Renal cortex interstitium (tissue), 15 donors: ENCODE results near the gene DEFB126. TPM values are rescaled to one million over a fixed set of nuclear protein-coding genes. Genes with fewer than 3 reads are reported as not detected.
A peak's percentile ranks its signal among the peaks of the same experiment; 100 is the strongest.
"Not testable (repeated sequence)": the region's sequence is repeated elsewhere in the genome, so short reads cannot be mapped to it uniquely, and the experiment has no call there.

Source experiments
- DNase-seq, 11 donors: peaks; one replicate each; pipeline ENCODE4 v3.0.0-alpha.2; 2013; ENCODE audit warnings: low read depth in 9 of 11, low spot score in 4 of 11; ENCODE audit errors: extremely low read depth in 1 of 11
- long read RNA-seq, 16 experiments: transcript quantifications; one replicate each; lab custom pipeline, GENCODE V29; 2026
- polyA plus RNA-seq, 3 donors: library from polyadenylated mRNA; unstranded; fragments of 120-200 nt; gene quantifications; one replicate each; pipeline ENCODE4 v1.2.1, GENCODE V29; 2013; ENCODE audit not compliant: insufficient read length in 3 of 3

DEFB126 gene, protein sequence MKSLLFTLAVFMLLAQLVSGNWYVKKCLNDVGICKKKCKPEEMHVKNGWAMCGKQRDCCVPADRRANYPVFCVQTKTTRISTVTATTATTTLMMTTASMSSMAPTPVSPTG
- not detected for polyA plus RNA-seq
- long read RNA-seq, donor 1, result 0 reads
- long read RNA-seq, donor 2, result 0 reads
- long read RNA-seq, donor 3, result 0 reads
- long read RNA-seq, donor 4, result 0 reads
- long read RNA-seq, donor 5, result 0 reads
- long read RNA-seq, donor 6, result 0 reads
- long read RNA-seq, donor 7, result 0 reads
- long read RNA-seq, donor 8, result 0 reads
- long read RNA-seq, donor 9, result 0 reads
- long read RNA-seq, donor 10, result 0 reads
- long read RNA-seq, donor 11, result 0 reads
- long read RNA-seq, donor 12, result 0 reads
- long read RNA-seq, donor 13, result 0 reads
- long read RNA-seq, donor 14, result 0 reads
- long read RNA-seq, donor 15, result 0 reads
- long read RNA-seq, donor 16, result 0 reads

DNA sequence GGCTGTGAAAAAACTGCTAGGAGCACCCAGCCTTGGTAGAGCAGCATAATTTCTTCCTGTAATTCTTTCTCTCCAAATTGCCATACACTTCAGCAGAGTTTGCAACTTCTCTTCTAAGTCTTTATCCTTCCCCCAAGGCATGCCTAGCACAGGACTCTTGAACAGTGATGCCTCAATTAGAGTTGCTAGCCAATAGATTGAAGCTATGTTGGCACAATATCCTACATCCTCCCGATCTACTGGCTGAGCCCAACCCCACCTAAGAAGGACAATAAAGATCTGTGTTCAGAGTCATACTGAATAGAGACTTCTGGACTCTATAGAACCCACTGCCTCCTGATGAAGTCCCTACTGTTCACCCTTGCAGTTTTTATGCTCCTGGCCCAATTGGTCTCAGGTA lies at the start of gene DEFB126:
DEFB126 (plus strand) TSS at position 301 of the 400 bp plus-strand sequence; CDS start at position 340, 39 bp downstream.
- DNase-seq, result no peak

DNA sequence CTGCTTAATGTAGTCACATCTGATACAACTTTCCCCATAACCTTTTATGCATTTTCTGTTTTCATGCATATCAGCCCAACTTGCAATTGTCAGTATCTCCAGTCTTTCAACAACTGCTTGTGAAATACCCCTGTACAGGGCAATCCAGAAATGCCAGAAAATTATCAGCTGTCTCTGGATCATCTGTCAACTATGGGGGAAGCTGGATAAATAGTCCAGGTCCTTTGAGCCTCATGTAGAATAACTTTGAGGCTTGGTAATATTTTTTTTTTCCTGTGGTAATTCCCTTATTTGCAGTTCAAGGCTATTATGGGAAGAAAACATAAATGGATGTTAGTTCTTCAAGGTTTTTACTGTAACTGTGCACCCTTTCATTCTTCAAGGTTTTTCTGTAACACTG lies 48.7 kb upstream of the DEFB126 start:
- no peak for DNase-seq

DNA sequence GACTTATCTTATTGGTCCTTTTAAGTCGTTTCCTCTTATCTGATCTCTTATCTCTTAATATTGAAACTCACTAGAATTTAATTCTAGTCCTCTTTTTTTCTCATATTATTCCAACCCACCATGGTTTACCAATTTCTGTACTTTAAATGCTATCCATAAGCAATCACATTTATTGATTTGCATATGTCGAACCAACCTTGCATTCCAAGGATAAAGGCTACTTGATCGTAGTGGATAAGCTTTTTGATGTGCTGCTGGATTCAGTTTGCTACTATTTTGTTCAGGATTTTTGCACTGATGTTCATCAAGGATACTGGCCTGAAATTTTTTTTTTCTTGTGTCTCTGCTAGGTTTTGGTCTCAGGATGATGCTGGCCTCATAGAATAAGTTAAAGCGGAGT lies 47.2 kb upstream of the DEFB126 start:
- no peak for DNase-seq

DNA sequence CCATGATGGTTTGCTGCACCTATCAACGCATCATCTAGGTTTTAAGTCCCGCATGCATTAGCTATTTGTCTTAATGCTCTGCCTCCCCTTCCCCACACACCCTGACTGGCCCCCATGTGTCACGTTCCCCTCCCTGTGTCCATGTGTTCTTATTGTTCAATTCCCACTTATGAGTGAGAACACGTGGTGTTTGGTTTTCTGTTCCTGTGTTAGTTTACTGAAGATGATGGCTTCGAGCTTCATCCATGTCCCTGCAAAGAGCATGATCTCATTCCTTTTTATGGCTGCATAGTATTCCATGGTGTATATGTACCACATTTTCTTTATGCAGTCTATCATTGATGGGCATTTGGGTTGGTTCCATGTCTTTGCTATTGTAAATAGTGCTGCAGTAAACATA lies 44.7 kb upstream of the DEFB126 start:
- DNase-seq, result not testable (repeated sequence)

DNA sequence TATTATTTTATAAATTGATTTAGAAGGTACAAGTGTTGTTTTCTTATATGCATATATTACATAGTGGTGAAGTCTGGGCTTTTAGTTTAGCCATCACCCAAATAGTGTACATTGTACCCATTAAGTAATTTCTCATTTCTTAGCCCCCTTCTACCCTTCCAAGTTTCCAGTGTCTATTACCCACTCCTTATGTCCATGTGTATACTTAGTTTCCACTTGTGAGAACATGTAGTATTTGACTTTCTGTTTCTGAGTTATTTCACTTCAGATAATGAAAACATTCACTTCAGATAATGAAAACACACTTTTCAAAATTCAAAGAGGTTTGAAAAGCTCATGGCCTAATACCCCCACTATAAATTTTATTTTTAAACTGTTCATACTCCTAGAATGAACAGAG lies 40.4 kb upstream of the DEFB126 start:
- no peak for DNase-seq

DNA sequence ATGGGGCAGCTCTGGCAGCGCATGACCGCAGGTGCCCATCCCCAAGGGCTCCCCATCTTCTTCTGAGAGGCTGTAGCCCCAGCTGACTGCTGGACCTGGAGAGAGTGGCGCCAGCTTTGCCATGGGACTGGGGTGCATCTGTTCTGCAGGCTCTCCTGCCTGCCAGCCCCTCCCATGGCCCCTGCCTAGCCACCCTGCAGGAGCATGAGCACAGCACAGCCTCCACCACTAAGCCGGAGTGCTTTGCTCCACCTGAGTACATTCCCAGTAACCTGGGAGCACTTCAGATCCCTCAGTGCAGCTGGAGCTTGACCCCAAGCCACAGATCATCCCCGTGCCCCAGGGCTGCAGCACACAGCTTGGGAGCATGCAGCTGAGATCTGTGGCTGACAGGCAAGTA lies 38.9 kb upstream of the DEFB126 start:
- DNase-seq, result no peak

DNA sequence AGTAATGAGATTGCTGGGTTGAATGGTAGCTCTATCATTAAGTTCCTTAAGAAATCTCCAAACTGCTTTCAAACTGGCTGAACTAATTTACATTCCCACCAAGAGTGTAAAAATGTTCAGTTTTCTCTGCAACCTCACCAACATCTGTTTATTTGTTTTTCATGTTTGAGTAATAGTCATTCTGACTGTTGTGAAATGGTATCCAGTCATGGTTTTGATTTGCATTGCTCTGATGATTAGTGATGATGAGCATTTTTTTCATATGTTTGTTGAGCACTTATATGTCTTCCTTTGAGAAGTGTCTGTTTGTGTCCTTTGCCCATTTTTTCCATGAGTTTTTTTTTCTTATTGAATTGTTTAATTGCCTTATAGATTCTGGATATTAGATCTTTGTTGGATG lies 30.0 kb upstream of the DEFB126 start:
- no peak for DNase-seq

DNA sequence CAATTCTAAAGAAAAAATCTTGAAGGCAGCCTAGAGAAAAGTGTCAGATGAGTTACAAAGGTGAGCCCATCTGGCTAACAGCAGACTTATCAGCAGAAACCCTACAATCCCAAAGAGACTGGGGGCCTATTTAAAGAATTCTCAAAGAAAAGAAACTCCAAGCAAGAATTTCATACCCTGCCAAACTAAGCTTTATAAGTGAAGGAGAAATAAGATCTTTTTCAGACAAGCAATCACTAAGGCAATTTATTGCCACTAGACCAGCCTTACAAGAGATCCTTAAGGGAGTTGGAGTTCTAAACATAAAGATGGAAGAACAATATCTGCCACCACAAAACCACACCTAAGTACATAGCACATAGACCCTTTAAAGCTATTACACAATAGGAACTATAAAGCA lies 24.9 kb upstream of the DEFB126 start:
- no peak for DNase-seq

DNA sequence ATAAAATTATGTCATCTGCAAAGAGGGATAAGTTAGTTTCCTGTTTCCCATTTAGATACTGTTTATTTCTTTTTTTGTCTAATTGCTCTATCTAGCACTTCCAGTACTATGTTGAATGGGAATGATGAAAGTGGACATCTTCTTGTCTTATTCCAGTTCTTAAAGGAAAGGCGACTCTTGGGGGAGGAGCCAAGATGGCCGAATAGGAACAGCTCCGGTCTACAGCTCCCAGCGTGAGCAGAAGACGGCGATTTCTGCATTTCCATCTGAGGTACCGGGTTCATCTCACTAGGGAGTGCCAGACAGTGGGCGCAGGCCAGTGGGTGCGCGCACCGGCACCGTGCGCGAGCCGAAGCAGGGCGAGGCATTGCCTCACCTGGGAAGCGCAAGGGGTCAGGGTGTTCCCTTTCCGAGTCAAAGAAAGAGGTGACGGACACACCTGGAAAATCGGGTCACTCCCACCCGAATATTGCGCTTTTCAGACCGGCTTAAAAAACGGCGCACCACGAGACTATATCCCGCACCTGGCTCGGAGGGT lies 12.5 kb upstream of the DEFB126 start:
- not testable (repeated sequence) for DNase-seq

DNA sequence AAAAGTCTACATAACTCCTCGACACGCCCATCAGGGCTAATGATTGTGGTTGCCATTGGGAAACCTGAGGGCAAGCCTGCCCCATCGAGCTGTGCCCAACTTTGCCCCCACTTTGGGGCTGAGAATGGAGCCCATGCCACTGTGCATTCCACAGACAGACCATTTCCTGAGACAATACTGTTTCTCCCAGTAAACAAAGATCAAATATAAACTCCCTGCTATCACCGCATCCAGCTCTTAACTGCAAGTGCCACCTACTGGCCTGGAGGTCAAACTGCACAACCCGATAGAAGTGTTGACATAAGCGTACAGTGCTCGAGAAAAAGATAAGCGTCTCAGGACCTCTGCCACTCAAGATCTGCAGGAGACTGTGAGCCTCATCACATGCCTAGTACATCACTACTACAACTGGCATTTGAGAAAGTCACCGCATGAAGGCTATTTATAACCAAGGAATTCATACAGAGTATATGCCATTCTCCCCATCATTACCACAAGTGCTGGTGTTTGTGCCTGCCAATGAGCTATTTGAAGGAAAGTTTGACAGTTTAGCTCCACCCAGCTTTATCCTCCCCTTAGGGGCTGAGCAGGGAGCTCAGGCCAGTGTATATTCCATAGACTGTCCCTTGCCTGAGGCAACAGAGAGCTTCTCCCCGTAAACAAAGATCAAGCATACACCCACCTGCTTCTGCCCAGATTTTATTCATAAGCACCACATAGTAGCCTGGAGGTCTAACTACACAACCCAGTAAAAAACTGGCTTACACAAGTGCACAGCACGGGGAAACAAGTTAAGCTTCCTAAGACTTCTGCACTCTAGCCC lies 4.5 kb upstream of the DEFB126 start:
- no peak for DNase-seq

DNA sequence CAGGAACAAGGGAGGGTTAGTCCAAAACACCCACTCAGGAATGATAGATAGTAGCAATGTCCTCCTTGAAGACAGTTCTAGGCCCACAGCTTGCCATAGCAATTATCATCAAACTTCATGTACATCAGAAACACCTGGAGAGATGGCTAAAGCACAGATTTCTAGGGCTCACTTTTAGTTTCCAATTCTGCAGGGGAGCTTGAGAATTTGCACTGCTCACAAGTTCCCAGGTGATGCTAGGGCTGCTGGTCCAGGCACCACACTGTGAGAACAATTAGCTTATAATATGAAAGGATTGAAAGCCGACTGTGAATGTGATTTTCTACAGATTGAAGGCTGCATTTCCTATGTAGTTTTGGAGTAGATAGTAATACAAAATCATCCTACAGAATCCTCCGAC lies 3.5 kb downstream of the DEFB126 start:
- DNase-seq, result no peak

DNA sequence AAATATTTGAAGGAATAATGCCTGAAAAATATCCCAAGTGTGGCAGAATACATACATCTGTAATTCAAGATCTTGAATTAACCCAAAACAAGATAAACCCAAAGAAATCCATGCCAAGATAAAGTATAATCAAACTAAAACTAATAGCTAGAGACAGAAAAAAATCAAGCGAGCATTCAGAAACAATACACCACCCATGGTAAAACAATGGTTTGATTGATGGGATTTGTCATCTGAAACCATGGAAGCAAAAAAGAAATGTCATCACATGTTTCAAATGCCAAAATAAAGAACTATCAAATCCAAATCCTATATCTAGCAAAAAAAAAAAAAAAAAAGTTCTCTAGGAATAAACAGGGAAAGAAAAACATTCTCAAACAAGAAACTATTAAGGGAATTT lies 9.7 kb downstream of the DEFB126 start:
- no peak for DNase-seq

DNA sequence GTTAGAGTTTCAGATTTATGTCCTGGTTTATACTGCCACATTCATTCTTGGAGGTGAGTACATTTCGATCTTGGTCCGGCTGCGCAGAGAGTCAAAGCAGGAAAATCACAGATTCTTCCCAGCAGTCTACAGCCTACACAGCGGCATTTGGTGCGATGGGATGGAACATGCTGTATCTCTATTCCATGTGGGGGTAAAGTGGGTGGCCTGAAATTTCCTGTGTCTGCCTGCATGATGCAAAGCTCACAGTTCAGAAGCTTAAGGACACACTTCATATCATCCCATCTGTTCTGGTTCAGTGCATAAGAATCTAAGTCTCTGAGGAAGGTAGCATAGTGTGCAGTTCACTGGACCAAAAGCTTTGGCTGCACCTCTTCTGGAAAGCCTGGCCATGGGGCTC lies 14.8 kb downstream of the DEFB126 start, which contains the start of gene DEFB127:
DEFB127 (plus strand) TSS at position 301 of the 400 bp plus-strand sequence; CDS start at position 392, 91 bp downstream.
- DNase-seq, result peak in 2 of 11 donors; percentile 2 to 8

DNA sequence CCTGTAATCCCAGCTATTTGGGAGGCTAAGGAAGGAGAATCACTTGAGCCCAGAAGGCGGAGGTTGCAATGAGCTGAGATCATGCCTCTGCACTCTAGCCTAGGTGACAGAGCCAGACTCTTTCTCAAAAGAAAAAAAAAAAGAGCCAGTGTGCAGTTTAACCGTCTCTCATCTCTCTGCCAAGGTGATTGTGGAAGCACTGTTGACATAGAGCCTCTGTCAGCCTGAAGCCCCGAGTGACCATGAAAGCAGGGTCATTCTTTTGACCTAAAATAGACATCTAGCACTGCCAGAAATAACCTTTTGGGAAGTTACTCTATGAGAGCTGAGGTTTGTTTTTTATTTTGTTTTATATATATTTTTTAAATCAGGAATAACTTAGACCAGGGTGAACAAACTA lies 22.2 kb downstream of the DEFB126 start:
- DNase-seq, result no peak

DNA sequence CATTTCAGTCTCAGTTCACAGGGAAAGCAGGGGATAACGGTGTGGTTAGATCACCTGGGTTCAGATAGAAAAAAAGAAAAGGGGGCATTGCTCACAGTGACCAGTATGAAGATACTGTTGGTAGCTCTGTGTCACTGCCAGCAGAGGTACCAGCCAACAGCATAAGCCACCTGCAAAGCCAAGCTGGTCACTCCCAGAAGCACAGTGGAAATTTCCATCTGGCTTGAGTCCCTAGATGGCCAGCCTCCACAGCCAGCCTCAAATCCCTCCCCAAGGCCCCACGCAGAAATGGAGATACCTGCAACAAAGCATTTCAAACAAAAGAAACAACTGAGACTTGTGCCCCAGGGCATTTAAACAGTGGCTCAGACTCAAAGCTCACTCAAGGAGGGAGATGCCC lies 26.5 kb downstream of the DEFB126 start:
- DNase-seq, result no peak

DNA sequence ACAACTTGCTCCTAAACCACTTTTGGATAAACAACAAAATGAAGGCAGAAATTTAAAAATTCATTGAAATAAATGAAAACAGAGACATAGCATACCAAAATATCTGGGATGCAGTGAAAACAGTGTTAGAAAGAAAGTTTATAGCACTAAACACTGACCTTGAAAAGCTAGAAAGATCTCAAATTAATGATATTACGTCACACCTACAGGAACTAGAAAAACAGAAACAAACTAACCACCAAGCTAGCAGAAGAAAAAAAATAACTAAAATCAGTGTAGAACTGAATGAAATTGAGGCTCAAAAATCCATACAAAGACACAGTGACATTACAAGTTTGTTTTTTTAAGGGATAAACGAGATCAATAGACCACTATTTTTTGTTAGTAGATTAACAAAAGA lies 41.9 kb downstream of the DEFB126 start:
- DNase-seq, result no peak

DNA sequence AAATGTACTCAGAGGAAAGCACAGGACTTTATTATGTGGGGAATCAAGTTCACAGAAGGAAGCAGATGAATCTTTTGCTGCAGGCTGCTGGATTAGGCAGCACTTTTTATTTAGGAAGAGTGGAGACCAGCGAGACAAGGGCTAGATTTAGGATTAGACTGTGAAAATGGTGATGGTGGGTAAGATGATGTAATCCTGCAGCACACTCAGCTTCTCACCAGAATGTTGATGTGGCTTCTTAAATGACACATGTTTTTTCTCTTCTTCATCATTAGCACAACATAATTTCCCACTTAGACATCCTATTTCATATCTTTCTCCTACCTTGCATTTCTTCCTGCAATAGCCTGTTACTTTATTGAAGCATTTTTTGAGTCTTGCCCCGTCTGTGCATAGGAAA lies 45.3 kb downstream of the DEFB126 start:
- DNase-seq, result no peak

DNA sequence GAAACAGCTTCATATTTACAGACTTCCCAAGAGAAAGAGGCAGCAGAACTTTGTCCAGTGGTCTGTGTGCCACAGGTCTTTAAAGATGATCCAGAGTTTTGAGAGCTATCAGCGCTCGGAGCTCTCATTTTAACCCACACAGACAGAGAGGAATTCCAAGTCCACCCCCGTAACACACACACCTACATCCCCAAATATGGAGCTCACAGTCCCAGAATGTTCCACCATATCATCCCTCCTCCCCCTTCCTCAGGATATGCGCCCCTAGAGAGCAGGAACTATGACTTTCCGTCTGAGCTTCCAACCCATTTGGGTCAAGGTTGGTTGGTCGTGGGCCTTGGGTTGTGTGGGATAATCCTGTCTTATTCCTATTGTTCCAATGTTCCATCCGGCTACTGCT lies 47.2 kb downstream of the DEFB126 start, which contains the start of gene DEFB128:
DEFB128 (minus strand) TSS at position 101 of the 400 bp plus-strand sequence; CDS start at position 13, 88 bp downstream.
- no peak for DNase-seq
